Prostate gland (tissue), 2 donors: ENCODE data around the gene VIPAS39. TPM values are rescaled to one million over a fixed set of nuclear protein-coding genes. Genes with fewer than 3 reads are reported as not detected.

Experiments
- DNase-seq: peaks from one replicate; pipeline ENCODE4 v3.0.0-alpha.2; 2019; ENCODE audit warnings: low spot score
- H3K27ac ChIP-seq, 2 donors: fragments of 200-600 bp; sonication (generic); 2 replicates each; pipeline ENCODE4 v1.5.1; 2017 to 2019
- H3K27me3 ChIP-seq: fragments of 200-600 bp; sonication (generic); replicated peaks from 2 replicates; pipeline ENCODE4 v1.5.1; 2019; ENCODE audit not compliant: insufficient read depth
- H3K36me3 ChIP-seq, 2 donors: fragments of 200-600 bp; sonication (generic); 1 replicate in 1 of 2; 2 replicates in 1 of 2; pipeline versions ENCODE4 v1.5.1 to v1.8.1; 2017 to 2019
- H3K4me1 ChIP-seq: fragments of 200-600 bp; sonication (generic); replicated peaks from 2 replicates; pipeline ENCODE4 v1.5.1; 2019
- H3K4me3 ChIP-seq, 2 donors: fragments of 200-600 bp; sonication (generic); 2 replicates each; pipeline ENCODE4 v1.5.1; 2017 to 2019
- H3K9me3 ChIP-seq: fragments of 200-600 bp; sonication (generic); 2 replicates; pipeline ENCODE4 v1.5.1; 2017
- CTCF ChIP-seq, 4 experiments: fragments of 200-600 bp in 2 of 4; fragments of 450-650 bp in 2 of 4; sonication (generic) in 2 of 4; IDR thresholded peaks; 1 replicate in 3 of 4; 2 replicates in 1 of 4; pipeline ENCODE4 v1.5.1; 2016 to 2019; ENCODE audit warnings: antibody characterized with exemption in 4 of 4, mild to moderate bottlenecking in 2 of 4, moderate library complexity in 2 of 4
- POLR2A ChIP-seq: fragments of 450-650 bp; IDR thresholded peaks from one replicate; pipeline ENCODE4 v1.6.1; 2016; ENCODE audit warnings: antibody characterized with exemption, mild to moderate bottlenecking
- POLR2AphosphoS5 ChIP-seq: sonication (generic); formaldehyde crosslinking; IDR thresholded peaks from one replicate; pipeline ENCODE4 v1.6.1; 2017; ENCODE audit warnings: antibody characterized with exemption
- WGBS: methylation state at CpG from one replicate; pipeline ENCODE4 v1.1.5; 2018; 5-methylcytosine and 5-hydroxymethylcytosine counted together
- intact Hi-C: fragments of 100-400 bp; cut with DNase I; formaldehyde crosslinking; loops from one replicate; pipeline ENCODE4 v1.14.2; 2022
- total RNA-seq, 2 donors: library from RNA; depleted of rRNA; stranded (reverse); fragments of >200 nt; gene quantifications; one replicate each; pipeline ENCODE4 v1.1.0, GENCODE V29; 2016

VIPAS39 gene
- total RNA-seq, 2 donors from 2014 or later: 19.6 to 45.4 TPM

- Histone ChIP-seq H3K27me3 (no peaks in the 10 kb centered on the region), H3K9me3 (no peaks in the 10 kb centered on the region), H3K4me3 (no peak overlapping the region), H3K27ac (no peak overlapping the region), H3K36me3 (no peaks in the 10 kb centered on the region), H3K4me1 (no peaks in the 10 kb centered on the region)
- TF ChIP-seq POLR2AphosphoS5 (no peak), CTCF (IDR thresholded peaks at IDR 0.05) (no peak), POLR2A (no peak)
- intact Hi-C loops: no loop called here
- 92% methylated on average over 6 of the region's 8 CpGs for WGBS
- no peak for DNase-seq
Measured at GRCh38 chr14:77482422-77482821, 25.0 kb upstream of the VIPAS39 start.

GRCh38 chr14:77478796-77479195 is 21.4 kb upstream of the VIPAS39 start:
- 73% methylated on average over 1 of the region's 1 CpG for WGBS
- no peak for TF ChIP-seq POLR2A
- no peak for TF ChIP-seq POLR2AphosphoS5
- TF ChIP-seq CTCF (IDR thresholded peaks at IDR 0.05): no peak
- H3K27me3 ChIP-seq: no peaks in the 10 kb centered on the region
- DNase-seq: no peak
- no peak overlapping the region for H3K4me3 ChIP-seq
- no peaks in the 10 kb centered on the region for H3K9me3 ChIP-seq
- no peaks in the 10 kb centered on the region for H3K36me3 ChIP-seq
- H3K4me1 ChIP-seq: no peaks in the 10 kb centered on the region
- intact Hi-C loops: no loop called here
- H3K27ac ChIP-seq: no peak overlapping the region

GRCh38 chr14:77478029-77478428 is 20.6 kb upstream of the VIPAS39 start:
- WGBS: 89% methylated on average over 5 of the region's 5 CpGs
- H3K4me3 ChIP-seq: no peak overlapping the region
- no peaks in the 10 kb centered on the region for H3K4me1 ChIP-seq
- DNase-seq: no peak
- TF ChIP-seq POLR2AphosphoS5: no peak
- TF ChIP-seq CTCF (IDR thresholded peaks at IDR 0.05): no peak
- TF ChIP-seq POLR2A: no peak
- H3K27me3 ChIP-seq: no peaks in the 10 kb centered on the region
- intact Hi-C loops: no loop called here
- H3K36me3 ChIP-seq: no peaks in the 10 kb centered on the region
- no peak overlapping the region for H3K27ac ChIP-seq
- no peaks in the 10 kb centered on the region for H3K9me3 ChIP-seq

DNA sequence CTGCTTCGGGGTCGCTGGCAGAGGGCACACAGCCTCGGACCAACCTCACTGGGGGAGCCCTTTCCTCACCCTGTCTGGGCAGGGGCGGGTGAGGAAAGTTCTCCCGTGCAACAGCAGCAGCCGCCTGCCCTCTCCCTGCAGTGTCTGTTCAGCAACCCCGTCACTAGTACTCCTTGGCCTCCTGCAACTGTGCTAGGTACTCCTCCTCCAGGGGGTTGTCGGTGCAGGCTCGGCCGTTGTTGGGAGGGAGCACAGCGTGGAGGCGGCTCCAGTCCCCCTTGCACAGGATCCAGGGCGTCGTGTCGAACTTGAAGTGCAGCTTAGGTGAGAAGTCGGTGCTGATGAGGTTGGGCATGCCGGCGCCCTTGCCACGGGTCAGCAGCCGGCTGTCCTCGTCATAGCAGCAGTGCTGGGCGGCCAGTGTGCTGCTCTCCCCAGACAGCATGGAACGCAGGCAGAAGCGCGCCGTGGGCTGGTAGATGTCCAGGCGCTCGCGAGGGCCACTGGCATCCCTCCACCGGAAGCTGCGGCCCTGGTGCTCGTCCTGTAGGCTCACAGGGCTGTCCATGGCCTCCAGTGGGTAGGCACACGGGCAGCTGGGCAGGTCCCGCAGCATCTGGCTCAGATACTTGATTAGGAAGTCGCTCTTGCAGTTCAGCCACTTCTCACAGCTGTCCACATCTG is 18.2 kb upstream of the VIPAS39 start:
- DNase-seq: no peak
- Histone ChIP-seq H3K9me3 (no peaks in the 10 kb centered on the region), H3K4me1 (no peaks in the 10 kb centered on the region), H3K4me3 (no peak overlapping the region), H3K36me3 (no peaks in the 10 kb centered on the region), H3K27ac (no peak overlapping the region), H3K27me3 (no peaks in the 10 kb centered on the region)
- 86% methylated on average over 25 of the region's 35 CpGs for WGBS
- intact Hi-C loops: no loop called here
- TF ChIP-seq POLR2AphosphoS5: no peak

DNA sequence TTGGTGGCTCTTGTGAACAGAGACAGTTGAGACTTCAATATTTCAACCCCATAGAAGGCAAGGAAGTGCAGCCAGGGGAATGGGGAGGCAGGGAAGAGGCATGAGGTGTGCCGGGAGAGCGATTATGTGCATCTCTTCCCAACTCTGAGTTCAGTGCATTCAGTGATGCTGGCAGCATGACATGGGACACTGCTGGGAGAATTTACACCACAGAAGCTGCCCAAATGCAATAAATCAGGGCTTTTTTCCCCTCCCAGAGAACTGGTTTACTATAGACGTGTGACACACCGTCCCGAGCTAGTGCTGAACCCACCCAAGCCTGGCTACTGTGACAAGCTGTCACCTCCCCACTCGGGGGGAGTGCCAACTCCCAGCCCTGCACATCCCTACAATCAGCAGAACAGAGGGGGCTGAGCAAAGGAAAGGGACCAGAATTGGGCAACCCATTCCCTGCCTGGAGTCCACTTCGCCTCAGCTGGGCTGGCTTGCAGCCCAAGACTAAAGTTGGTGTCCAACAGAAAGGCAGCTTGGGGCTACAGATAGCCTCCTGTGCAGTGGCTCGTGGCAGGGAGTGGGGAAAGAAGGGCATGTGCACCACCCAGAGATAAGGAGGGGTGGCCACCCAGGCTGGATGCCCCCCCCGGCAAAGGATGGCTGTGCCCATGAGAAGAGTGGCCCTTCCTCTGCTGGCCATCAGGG is 17.2 kb upstream of the VIPAS39 start:
- 45% methylated on average over 9 of the region's 9 CpGs for WGBS
- Histone ChIP-seq H3K4me3 (no peak overlapping the region), H3K4me1 (no peaks in the 10 kb centered on the region), H3K9me3 (no peaks in the 10 kb centered on the region), H3K36me3 (no peaks in the 10 kb centered on the region), H3K27ac (no peak overlapping the region), H3K27me3 (no peaks in the 10 kb centered on the region)
- DNase-seq: no peak
- no peak for TF ChIP-seq CTCF (IDR thresholded peaks at IDR 0.05)
- no peak for TF ChIP-seq POLR2A
- no peak for TF ChIP-seq POLR2AphosphoS5
- intact Hi-C loops: no loop called here
